GM12865 (cell line): ENCODE results near the gene PTPRF.
A peak's percentile ranks its signal among the peaks of the same experiment; 100 is the strongest.

Source experiments
- DNase-seq: peaks from one replicate; pipeline ENCODE4 v3.0.0; 2010; ENCODE audit warnings: low read depth
- H3K4me3 ChIP-seq: 2 replicates; pipeline ENCODE4 v1.5.1; 2011; ENCODE audit warnings: mild to moderate bottlenecking, low read depth, low read length, control low read depth
- CTCF ChIP-seq: IDR thresholded peaks from 2 replicates; pipeline ENCODE4 v1.5.1; 2011; ENCODE audit warnings: low read length, control low read depth, low read depth, inconsistent platforms; ENCODE audit not compliant: insufficient read depth; ENCODE audit errors: missing control alignments

PTPRF gene

DNA sequence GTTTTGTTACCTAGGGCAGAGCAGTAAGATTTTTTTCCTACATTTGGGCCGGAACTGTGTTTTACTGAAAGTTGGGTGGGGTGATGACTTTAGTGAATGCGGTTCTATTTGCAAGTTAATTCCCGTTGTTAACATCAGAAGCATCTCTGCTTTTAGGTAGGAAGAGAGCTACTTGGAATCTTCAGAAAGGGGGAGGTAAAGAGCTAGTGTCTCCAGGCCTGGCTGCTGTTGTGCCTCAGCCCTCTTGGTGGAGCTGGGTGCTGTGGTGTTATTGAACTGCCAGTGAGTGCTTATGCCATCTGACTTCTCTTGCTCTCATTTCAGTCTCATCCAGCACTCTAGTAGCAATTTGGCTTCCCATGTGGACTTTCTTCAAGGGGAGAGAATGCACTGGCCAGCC lies 122.7 kb downstream of the PTPRF start:
- no peak overlapping the region for H3K4me3 ChIP-seq
- peak; percentile 48 for DNase-seq
- peak; percentile 37 for TF ChIP-seq CTCF

GRCh38 chr1:43653893-43654292 lies 123.2 kb downstream of the PTPRF start:
- DNase-seq = peak; percentile 79
- no peak for TF ChIP-seq CTCF
- no peak overlapping the region for H3K4me3 ChIP-seq

DNA sequence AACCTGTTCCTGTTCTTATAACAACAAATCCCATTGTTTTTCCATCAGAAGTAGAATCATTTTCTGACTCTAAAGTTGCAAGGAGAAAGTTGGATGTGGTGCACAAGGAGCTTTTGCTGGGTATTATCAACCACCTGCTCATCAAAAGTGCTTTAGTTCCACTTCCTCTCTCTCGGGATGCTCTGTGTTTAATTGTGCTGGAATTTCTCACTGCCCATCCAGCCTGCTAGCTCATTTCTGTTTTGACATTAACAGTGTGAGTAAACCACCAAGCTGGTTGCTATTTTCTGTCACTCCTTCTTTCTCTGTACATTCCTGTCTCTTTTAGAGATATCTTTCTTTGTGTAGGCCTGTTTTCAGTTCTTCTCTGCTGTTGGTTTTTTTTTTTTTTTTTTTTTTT lies 125.3 kb downstream of the PTPRF start:
- no peak for TF ChIP-seq CTCF
- H3K4me3 ChIP-seq = no peak overlapping the region
- DNase-seq = no peak

- no peak for DNase-seq
- no peak for TF ChIP-seq CTCF
- no peak overlapping the region for H3K4me3 ChIP-seq
Observed at GRCh38 chr1:43659212-43660166, 128.8 kb downstream of the PTPRF start.

- DNase-seq = no peak
- no peak for TF ChIP-seq CTCF
- no peak overlapping the region for H3K4me3 ChIP-seq
Observed at GRCh38 chr1:43660355-43660754, 129.7 kb downstream of the PTPRF start.

DNA sequence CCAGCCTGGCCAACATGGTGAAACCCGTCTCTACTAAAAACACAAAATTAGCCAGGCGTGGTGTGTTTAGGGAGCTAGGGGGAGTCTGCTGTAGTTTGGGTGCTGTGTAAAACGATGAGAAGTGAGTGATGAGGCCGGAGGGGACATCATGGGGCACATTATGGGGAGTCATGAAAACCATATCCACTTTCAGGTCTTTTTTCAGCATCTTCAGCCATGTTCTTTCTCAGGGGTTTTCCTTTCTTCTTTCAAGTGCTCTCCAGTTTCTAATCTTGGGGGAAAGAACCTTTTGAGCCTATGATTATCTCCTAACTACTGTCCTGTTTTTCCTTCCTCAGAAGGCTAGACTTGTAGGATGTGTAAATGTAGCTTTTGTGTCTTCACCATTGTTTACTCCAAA lies 133.7 kb downstream of the PTPRF start:
- DNase-seq = peak; percentile 55
- no peak for TF ChIP-seq CTCF

GRCh38 chr1:43666608-43667007 lies 135.9 kb downstream of the PTPRF start:
- DNase-seq = no peak
- TF ChIP-seq CTCF = no peak

More for the DNA sequence above, 133.7 kb downstream of the PTPRF start:
- no peak overlapping the region for H3K4me3 ChIP-seq

More at GRCh38 chr1:43666608-43667007, 135.9 kb downstream of the PTPRF start:
- no peak overlapping the region for H3K4me3 ChIP-seq
